Tibial artery (tissue), 4 donors: ENCODE results near the gene C18orf32.
A peak's percentile ranks its signal among the peaks of the same experiment; 100 is the strongest.

ENCODE experiments used
- DNase-seq, 2 donors: peaks; one replicate each; pipeline ENCODE4 v3.0.0-alpha.2; 2019
- H3K27ac ChIP-seq, 2 donors: fragments of 200-600 bp; sonication (generic) in 1 of 2; 1 replicate in 1 of 2; 2 replicates in 1 of 2; pipeline ENCODE4 v1.5.1; 2018 to 2019; ENCODE audit warnings: mild to moderate bottlenecking in 1 of 2
- H3K27me3 ChIP-seq, 2 donors: fragments of 200-600 bp; sonication (generic) in 1 of 2; one replicate each; pipeline versions ENCODE4 v1.5.1 to v1.6.0; 2016 to 2019
- H3K36me3 ChIP-seq, 3 donors: fragments of 200-600 bp; sonication (generic) in 2 of 3; one replicate each; pipeline ENCODE4 v1.5.1; 2016 to 2019; ENCODE audit warnings: mild to moderate bottlenecking in 2 of 3
- H3K4me1 ChIP-seq, 4 donors: fragments of 200-600 bp; sonication (generic) in 2 of 4; 1 replicate in 3 of 4; 2 replicates in 1 of 4; pipeline ENCODE4 v1.5.1; 2016 to 2019
- H3K4me3 ChIP-seq, 2 donors: fragments of 200-600 bp; sonication (generic) in 1 of 2; 1 replicate in 1 of 2; 2 replicates in 1 of 2; pipeline ENCODE4 v1.5.1; 2018 to 2019; ENCODE audit warnings: mild to moderate bottlenecking in 2 of 2
- H3K9me3 ChIP-seq, 3 donors: fragments of 200-600 bp; sonication (generic) in 1 of 3; one replicate each; pipeline ENCODE4 v1.5.1; 2016 to 2019
- intact Hi-C: fragments of 100-400 bp; cut with DNase I; formaldehyde crosslinking; loops from one replicate; pipeline ENCODE4 v1.15.0; 2023; ENCODE audit warnings: low total_unique reads
- TF ChIP-seq, protein P1 (sequence below), 2 experiments: fragments of 200-600 bp in 1 of 2; fragments of 450-650 bp in 1 of 2; IDR thresholded peaks; one replicate each; pipeline ENCODE4 v1.5.1; 2017 to 2019; ENCODE audit warnings: antibody characterized with exemption in 2 of 2, mild to moderate bottlenecking in 1 of 2, moderate library complexity in 1 of 2

C18orf32 gene

GRCh38 chr18:49495076-49495475 lies 8.0 kb upstream of the C18orf32 start:
- Histone ChIP-seq H3K4me1 (peaks cover 0 to 14% (median 5%) of the 10 kb centered on the region in 4 donors), H3K36me3 (peaks cover 6 to 13% (median 10%) of the 10 kb centered on the region in 3 donors), H3K27ac (no peak overlapping the region), H3K4me3 (no peak overlapping the region), H3K27me3 (peaks cover 0 to 13% of the 10 kb centered on the region in 2 donors), H3K9me3 (no peaks in the 10 kb centered on the region)
- TF ChIP-seq, protein P1, sequence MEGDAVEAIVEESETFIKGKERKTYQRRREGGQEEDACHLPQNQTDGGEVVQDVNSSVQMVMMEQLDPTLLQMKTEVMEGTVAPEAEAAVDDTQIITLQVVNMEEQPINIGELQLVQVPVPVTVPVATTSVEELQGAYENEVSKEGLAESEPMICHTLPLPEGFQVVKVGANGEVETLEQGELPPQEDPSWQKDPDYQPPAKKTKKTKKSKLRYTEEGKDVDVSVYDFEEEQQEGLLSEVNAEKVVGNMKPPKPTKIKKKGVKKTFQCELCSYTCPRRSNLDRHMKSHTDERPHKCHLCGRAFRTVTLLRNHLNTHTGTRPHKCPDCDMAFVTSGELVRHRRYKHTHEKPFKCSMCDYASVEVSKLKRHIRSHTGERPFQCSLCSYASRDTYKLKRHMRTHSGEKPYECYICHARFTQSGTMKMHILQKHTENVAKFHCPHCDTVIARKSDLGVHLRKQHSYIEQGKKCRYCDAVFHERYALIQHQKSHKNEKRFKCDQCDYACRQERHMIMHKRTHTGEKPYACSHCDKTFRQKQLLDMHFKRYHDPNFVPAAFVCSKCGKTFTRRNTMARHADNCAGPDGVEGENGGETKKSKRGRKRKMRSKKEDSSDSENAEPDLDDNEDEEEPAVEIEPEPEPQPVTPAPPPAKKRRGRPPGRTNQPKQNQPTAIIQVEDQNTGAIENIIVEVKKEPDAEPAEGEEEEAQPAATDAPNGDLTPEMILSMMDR (IDR thresholded peaks at IDR 0.05) = no peak
- no peak for DNase-seq
- intact Hi-C loops = loop anchor here (10.0 kb wide), 1 partner anchor 880 kb away; the partner anchor contains the start of gene SKA1

- Histone ChIP-seq H3K4me1 (peaks cover 0 to 14% (median 5%) of the 10 kb centered on the region in 4 donors), H3K27ac (no peak overlapping the region), H3K27me3 (peaks cover 0 to 8% of the 10 kb centered on the region in 2 donors), H3K36me3 (peaks cover 10 to 17% (median 14%) of the 10 kb centered on the region in 3 donors), H3K4me3 (no peak overlapping the region), H3K9me3 (no peaks in the 10 kb centered on the region)
- TF ChIP-seq, protein P1 (IDR thresholded peaks at IDR 0.05) = no peak
- intact Hi-C loops = loop anchor here (5.0 to 10.0 kb wide), 2 partner anchors 793 to 880 kb away; partner anchors contain the start of genes CXXC1 and SKA1
- no peak for DNase-seq
These were observed 7.6 kb upstream of the C18orf32 start for GRCh38 chr18:49494660-49495059.

GRCh38 chr18:49492694-49493033 lies 5.6 kb upstream of the C18orf32 start:
- TF ChIP-seq, protein P1 (IDR thresholded peaks at IDR 0.05) = no peak
- Histone ChIP-seq H3K36me3 (peaks cover 30 to 34% (median 33%) of the 10 kb centered on the region in 3 donors), H3K9me3 (no peaks in the 10 kb centered on the region), H3K4me1 (peaks cover 0 to 19% (median 5%) of the 10 kb centered on the region in 4 donors), H3K27me3 (no peaks in the 10 kb centered on the region), H3K4me3 (no peak overlapping the region), H3K27ac (no peak overlapping the region)
- intact Hi-C loops = loop anchor here (5.0 to 10.0 kb wide), 2 partner anchors 795 to 882 kb away; partner anchors contain the start of genes CXXC1 and SKA1
- DNase-seq = no peak

GRCh38 chr18:49491857-49492693 lies 5.0 kb upstream of the C18orf32 start, which contains the start of gene RPL17:
RPL17 (minus strand) TSS chr18:49492465.
- intact Hi-C loops = loop anchor here (5.0 to 10.0 kb wide), 2 partner anchors 795 to 883 kb away; partner anchors contain the start of genes CXXC1 and SKA1
- DNase-seq = peak; percentile 94 to 96
- Histone ChIP-seq H3K4me1 (peaks cover 0 to 23% (median 5%) of the 10 kb centered on the region in 4 donors), H3K36me3 (peaks cover 31 to 34% (median 33%) of the 10 kb centered on the region in 3 donors), H3K27ac (peak within 1 kb of the TSS; percentile 79 to 91), H3K27me3 (no peaks in the 10 kb centered on the region), H3K4me3 (peak within 1 kb of the TSS; percentile 63 to 69), H3K9me3 (no peaks in the 10 kb centered on the region)
- TF ChIP-seq, protein P1 (IDR thresholded peaks at IDR 0.05) = no peak

- no peaks in the 10 kb centered on the region for H3K27me3 ChIP-seq
- intact Hi-C loops = loop anchor here (5.0 to 10.0 kb wide), 2 partner anchors 796 to 883 kb away; partner anchors contain the start of genes CXXC1 and SKA1
- no peak for DNase-seq
- peaks cover 31 to 34% (median 33%) of the 10 kb centered on the region in 3 donors for H3K36me3 ChIP-seq
- peaks cover 0 to 23% (median 5%) of the 10 kb centered on the region in 4 donors for H3K4me1 ChIP-seq
- TF ChIP-seq, protein P1 (IDR thresholded peaks at IDR 0.05) = no peak
- H3K4me3 ChIP-seq = peak overlapping the region; percentile 63 to 69
- no peaks in the 10 kb centered on the region for H3K9me3 ChIP-seq
- peak overlapping the region; percentile 79 to 91 for H3K27ac ChIP-seq
These were observed 4.5 kb upstream of the C18orf32 start for GRCh38 chr18:49491534-49491856.
